ENCODE data around the gene SUCO.

The SUCO gene

DNA sequence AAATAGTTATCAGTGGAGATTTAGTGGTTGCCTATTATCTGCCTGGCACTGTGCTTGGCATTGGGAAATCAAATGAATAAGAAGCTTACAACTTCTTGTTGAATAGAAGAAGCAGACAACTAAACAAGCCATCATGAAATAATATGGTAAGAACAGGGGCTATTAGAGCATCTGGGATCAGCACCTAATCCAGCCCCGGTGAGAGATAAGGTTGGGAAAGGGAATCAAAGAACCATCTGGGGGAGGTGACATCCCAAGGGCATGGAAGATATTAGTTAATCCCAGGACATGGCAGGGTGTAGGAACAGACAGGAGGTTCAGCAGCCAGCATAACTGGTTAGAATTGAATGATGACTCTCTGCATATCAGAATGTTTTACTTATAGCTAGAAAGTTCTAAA, 36.3 kb upstream of the SUCO start:
- Histone ChIP-seq H4K8ac (ENCODE audit: low read depth, low read length) (no peak overlapping the region), H2BK12ac (ENCODE audit: low read length) (no peak overlapping the region), H3K79me1 (ENCODE audit: low read depth, low read length) (no peaks in the 10 kb centered on the region), H3K23ac (ENCODE audit: low read depth, low read length, poor library complexity) (no peak overlapping the region), H3K27me3 (ENCODE audit: control insufficient read depth in 3 of 3, insufficient read depth in 3 of 3, low read depth in 1 of 3, low read length in 3 of 3) (peaks cover 0 to 32% (median 0%) of the 10 kb centered on the region in 3 experiments), H2AFZ (ENCODE audit: low read length) (peak overlapping the region; percentile 88), H3K14ac (ENCODE audit: low read length) (no peak overlapping the region), H3K18ac (ENCODE audit: low read length) (no peak overlapping the region), H3K4me1 (ENCODE audit: control insufficient read depth in 2 of 2, insufficient read depth in 1 of 2, low read depth in 1 of 2, low read length in 2 of 2) (peaks cover 2 to 6% of the 10 kb centered on the region in 2 donors), H3K4me3 (ENCODE audit: low read length in 2 of 2) (no peak overlapping the region), H3K36me3 (replicated peaks in 1 of 2; ENCODE audit: control insufficient read depth in 2 of 2, insufficient read depth in 2 of 2, low read length in 2 of 2) (no peaks in the 10 kb centered on the region), H3K4ac (ENCODE audit: low read length) (no peak overlapping the region), H3K4me2 (ENCODE audit: insufficient read depth, low read length, poor library complexity, severe bottlenecking) (no peak overlapping the region), H3K27ac (replicated peaks; ENCODE audit: low read length) (no peak overlapping the region), H2BK5ac (ENCODE audit: low read length) (no peak overlapping the region), H3K9ac (ENCODE audit: low read depth, low read length, poor library complexity) (no peak overlapping the region), H3K9me3 (replicated peaks in 1 of 2; ENCODE audit: control insufficient read depth in 2 of 2, insufficient read depth in 1 of 2, low read depth in 1 of 2, low read length in 2 of 2) (no peaks in the 10 kb centered on the region), H2BK15ac (ENCODE audit: low read length) (no peak overlapping the region), H2AK5ac (ENCODE audit: low read depth, low read length) (no peak overlapping the region), H2BK120ac (ENCODE audit: low read depth, low read length) (no peak overlapping the region), H4K91ac (ENCODE audit: low read depth, low read length, poor library complexity) (no peak overlapping the region)
- no peak for DNase-seq (ENCODE audit: low spot score)
- no CpG with 5 or more reads among the region's 1 CpG for WGBS, 2 donors (ENCODE audit: extremely low coverage in 2 of 2, insufficient read length in 2 of 2, insufficient replicate concordance in 1 of 2)

- H4K8ac ChIP-seq (ENCODE audit: low read depth, low read length): no peak overlapping the region
- H3K4me2 ChIP-seq (ENCODE audit: insufficient read depth, low read length, poor library complexity, severe bottlenecking): no peak overlapping the region
- no peaks in the 10 kb centered on the region for H3K79me1 ChIP-seq (ENCODE audit: low read depth, low read length)
- no peak overlapping the region for H3K9ac ChIP-seq (ENCODE audit: low read depth, low read length, poor library complexity)
- WGBS, 2 donors (ENCODE audit: extremely low coverage in 2 of 2, insufficient read length in 2 of 2, insufficient replicate concordance in 1 of 2): no CpG with 5 or more reads among the region's 5 CpGs
- DNase-seq (ENCODE audit: low spot score): peak; percentile 58
- no peaks in the 10 kb centered on the region for H3K9me3 ChIP-seq (replicated peaks in 1 of 2; ENCODE audit: control insufficient read depth in 2 of 2, insufficient read depth in 1 of 2, low read depth in 1 of 2, low read length in 2 of 2)
- H2BK12ac ChIP-seq (ENCODE audit: low read length): no peak overlapping the region
- H2BK15ac ChIP-seq (ENCODE audit: low read length): no peak overlapping the region
- H3K4me1 ChIP-seq (ENCODE audit: control insufficient read depth in 2 of 2, insufficient read depth in 1 of 2, low read depth in 1 of 2, low read length in 2 of 2): peaks cover 2 to 6% of the 10 kb centered on the region in 2 donors
- no peak overlapping the region for H3K23ac ChIP-seq (ENCODE audit: low read depth, low read length, poor library complexity)
- no peak overlapping the region for H4K91ac ChIP-seq (ENCODE audit: low read depth, low read length, poor library complexity)
- no peak overlapping the region for H2BK5ac ChIP-seq (ENCODE audit: low read length)
- H3K14ac ChIP-seq (ENCODE audit: low read length): no peak overlapping the region
- H2AK5ac ChIP-seq (ENCODE audit: low read depth, low read length): no peak overlapping the region
- no peaks in the 10 kb centered on the region for H3K36me3 ChIP-seq (replicated peaks in 1 of 2; ENCODE audit: control insufficient read depth in 2 of 2, insufficient read depth in 2 of 2, low read length in 2 of 2)
- no peak overlapping the region for H3K4ac ChIP-seq (ENCODE audit: low read length)
- H3K18ac ChIP-seq (ENCODE audit: low read length): no peak overlapping the region
- peaks cover 0 to 26% (median 0%) of the 10 kb centered on the region in 3 experiments for H3K27me3 ChIP-seq (ENCODE audit: control insufficient read depth in 3 of 3, insufficient read depth in 3 of 3, low read depth in 1 of 3, low read length in 3 of 3)
- peak overlapping the region in 1 of 2 donors; percentile 23 for H3K4me3 ChIP-seq (ENCODE audit: low read length in 2 of 2)
- H2BK120ac ChIP-seq (ENCODE audit: low read depth, low read length): no peak overlapping the region
- peak overlapping the region; percentile 88 for H2AFZ ChIP-seq (ENCODE audit: low read length)
- H3K27ac ChIP-seq (replicated peaks; ENCODE audit: low read length): peak overlapping the region; percentile 73
These were observed 35.7 kb upstream of the SUCO start for GRCh38 chr1:172497230-172497629.

DNA sequence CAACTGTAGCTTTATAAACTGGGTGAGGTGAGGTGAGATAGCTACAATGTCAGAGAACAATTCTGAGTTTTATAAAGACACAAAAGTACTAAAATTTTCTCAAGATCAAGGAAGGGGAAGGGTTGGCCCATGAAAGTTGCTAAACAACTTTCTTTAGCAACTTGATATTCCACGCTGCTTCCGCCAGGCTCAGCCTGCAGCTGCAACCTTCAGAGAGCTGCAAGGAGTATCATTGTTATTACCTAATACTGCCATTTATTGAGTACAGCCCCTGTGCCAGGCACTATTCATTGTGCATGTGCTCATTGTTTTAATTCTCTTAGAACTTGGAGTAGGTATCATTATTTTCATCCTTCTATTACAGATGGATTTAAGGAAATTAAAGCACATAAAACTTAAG, 34.1 kb upstream of the SUCO start:
- no peak for DNase-seq (ENCODE audit: low spot score)
- H3K9ac ChIP-seq (ENCODE audit: low read depth, low read length, poor library complexity): no peak overlapping the region
- no peak overlapping the region for H2BK120ac ChIP-seq (ENCODE audit: low read depth, low read length)
- H3K18ac ChIP-seq (ENCODE audit: low read length): no peak overlapping the region
- H3K79me1 ChIP-seq (ENCODE audit: low read depth, low read length): no peaks in the 10 kb centered on the region
- H3K36me3 ChIP-seq (replicated peaks in 1 of 2; ENCODE audit: control insufficient read depth in 2 of 2, insufficient read depth in 2 of 2, low read length in 2 of 2): no peaks in the 10 kb centered on the region
- H2AK5ac ChIP-seq (ENCODE audit: low read depth, low read length): no peak overlapping the region
- no peak overlapping the region for H2BK5ac ChIP-seq (ENCODE audit: low read length)
- no peak overlapping the region for H3K4me3 ChIP-seq (ENCODE audit: low read length in 2 of 2)
- H3K27me3 ChIP-seq (ENCODE audit: control insufficient read depth in 3 of 3, insufficient read depth in 3 of 3, low read depth in 1 of 3, low read length in 3 of 3): peaks cover 0 to 23% (median 0%) of the 10 kb centered on the region in 3 experiments
- H3K4ac ChIP-seq (ENCODE audit: low read length): no peak overlapping the region
- WGBS, 2 donors (ENCODE audit: extremely low coverage in 2 of 2, insufficient read length in 2 of 2, insufficient replicate concordance in 1 of 2): no CpG with 5 or more reads among the region's 2 CpGs
- no peak overlapping the region for H4K8ac ChIP-seq (ENCODE audit: low read depth, low read length)
- no peak overlapping the region for H3K27ac ChIP-seq (replicated peaks; ENCODE audit: low read length)
- no peak overlapping the region for H3K4me2 ChIP-seq (ENCODE audit: insufficient read depth, low read length, poor library complexity, severe bottlenecking)
- no peak overlapping the region for H4K91ac ChIP-seq (ENCODE audit: low read depth, low read length, poor library complexity)
- H3K9me3 ChIP-seq (replicated peaks in 1 of 2; ENCODE audit: control insufficient read depth in 2 of 2, insufficient read depth in 1 of 2, low read depth in 1 of 2, low read length in 2 of 2): no peaks in the 10 kb centered on the region
- H2BK12ac ChIP-seq (ENCODE audit: low read length): no peak overlapping the region
- peaks cover 2 to 6% of the 10 kb centered on the region in 2 donors for H3K4me1 ChIP-seq (ENCODE audit: control insufficient read depth in 2 of 2, insufficient read depth in 1 of 2, low read depth in 1 of 2, low read length in 2 of 2)
- H3K23ac ChIP-seq (ENCODE audit: low read depth, low read length, poor library complexity): no peak overlapping the region
- H2AFZ ChIP-seq (ENCODE audit: low read length): no peak overlapping the region
- no peak overlapping the region for H3K14ac ChIP-seq (ENCODE audit: low read length)
- H2BK15ac ChIP-seq (ENCODE audit: low read length): no peak overlapping the region

DNA sequence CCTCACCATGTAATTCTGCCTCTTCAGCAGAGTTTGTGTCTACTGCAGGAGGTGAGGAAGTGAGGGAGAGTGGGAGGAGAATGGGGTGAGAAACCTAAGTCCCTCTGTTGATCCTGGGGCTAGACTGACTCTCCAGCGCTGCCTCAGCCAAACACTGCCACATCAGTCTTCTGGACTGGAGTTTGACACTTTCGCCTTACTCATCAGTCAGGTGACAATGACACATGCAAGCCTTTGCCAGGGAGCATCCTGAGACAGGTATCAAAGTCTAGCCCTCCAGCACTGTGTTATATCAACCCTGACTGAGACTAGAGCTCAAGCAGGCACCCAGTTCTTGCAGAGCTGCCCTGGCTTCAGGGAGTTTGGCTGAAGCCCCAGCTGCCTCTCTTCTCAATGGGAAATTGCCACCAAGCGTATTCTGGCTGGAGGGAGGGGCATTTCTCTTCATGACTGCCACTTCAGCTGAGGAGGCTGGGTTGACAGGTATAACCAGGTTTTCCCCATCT, 33.3 kb upstream of the SUCO start:
- no peaks in the 10 kb centered on the region for H3K79me1 ChIP-seq (ENCODE audit: low read depth, low read length)
- no peak overlapping the region for H3K27ac ChIP-seq (replicated peaks; ENCODE audit: low read length)
- H3K18ac ChIP-seq (ENCODE audit: low read length): no peak overlapping the region
- no peak overlapping the region for H2BK12ac ChIP-seq (ENCODE audit: low read length)
- peaks cover 2 to 6% of the 10 kb centered on the region in 2 donors for H3K4me1 ChIP-seq (ENCODE audit: control insufficient read depth in 2 of 2, insufficient read depth in 1 of 2, low read depth in 1 of 2, low read length in 2 of 2)
- H2AK5ac ChIP-seq (ENCODE audit: low read depth, low read length): peak overlapping the region; percentile 38
- H3K4ac ChIP-seq (ENCODE audit: low read length): no peak overlapping the region
- no peak overlapping the region for H4K91ac ChIP-seq (ENCODE audit: low read depth, low read length, poor library complexity)
- no peak overlapping the region for H3K4me3 ChIP-seq (ENCODE audit: low read length in 2 of 2)
- H3K23ac ChIP-seq (ENCODE audit: low read depth, low read length, poor library complexity): no peak overlapping the region
- H2BK15ac ChIP-seq (ENCODE audit: low read length): no peak overlapping the region
- WGBS, 2 donors (ENCODE audit: extremely low coverage in 2 of 2, insufficient read length in 2 of 2, insufficient replicate concordance in 1 of 2): no CpG with 5 or more reads among the region's 3 CpGs
- no peak overlapping the region for H4K8ac ChIP-seq (ENCODE audit: low read depth, low read length)
- no peak overlapping the region for H3K9ac ChIP-seq (ENCODE audit: low read depth, low read length, poor library complexity)
- no peak overlapping the region for H2BK120ac ChIP-seq (ENCODE audit: low read depth, low read length)
- no peak for DNase-seq (ENCODE audit: low spot score)
- no peaks in the 10 kb centered on the region for H3K9me3 ChIP-seq (replicated peaks in 1 of 2; ENCODE audit: control insufficient read depth in 2 of 2, insufficient read depth in 1 of 2, low read depth in 1 of 2, low read length in 2 of 2)
- H2AFZ ChIP-seq (ENCODE audit: low read length): no peak overlapping the region
- H3K27me3 ChIP-seq (ENCODE audit: control insufficient read depth in 3 of 3, insufficient read depth in 3 of 3, low read depth in 1 of 3, low read length in 3 of 3): peaks cover 0 to 17% (median 0%) of the 10 kb centered on the region in 3 experiments
- H3K36me3 ChIP-seq (replicated peaks in 1 of 2; ENCODE audit: control insufficient read depth in 2 of 2, insufficient read depth in 2 of 2, low read length in 2 of 2): no peaks in the 10 kb centered on the region
- H2BK5ac ChIP-seq (ENCODE audit: low read length): no peak overlapping the region
- no peak overlapping the region for H3K4me2 ChIP-seq (ENCODE audit: insufficient read depth, low read length, poor library complexity, severe bottlenecking)
- H3K14ac ChIP-seq (ENCODE audit: low read length): no peak overlapping the region

Data from neuronal stem cell (in vitro differentiated cells).